AG09309 (cell line): ENCODE results near the gene SMOC1.

ENCODE experiments used
- DNase-seq: peaks from one replicate; pipeline ENCODE4 v3.0.0-alpha.2; 2010; ENCODE audit warnings: low read depth
- H3K4me3 ChIP-seq: 2 replicates; pipeline ENCODE4 v1.5.1; 2011; ENCODE audit warnings: mild to moderate bottlenecking, low read depth, low read length, moderate library complexity; ENCODE audit not compliant: control insufficient read depth
- TF ChIP-seq, protein P1 (sequence below): IDR thresholded peaks from 2 replicates; pipeline ENCODE4 v1.5.1; 2011; ENCODE audit warnings: mild to moderate bottlenecking, low read depth, low read length, inconsistent platforms; ENCODE audit not compliant: insufficient read depth, control insufficient read depth; ENCODE audit errors: missing control alignments

SMOC1 gene

DNA sequence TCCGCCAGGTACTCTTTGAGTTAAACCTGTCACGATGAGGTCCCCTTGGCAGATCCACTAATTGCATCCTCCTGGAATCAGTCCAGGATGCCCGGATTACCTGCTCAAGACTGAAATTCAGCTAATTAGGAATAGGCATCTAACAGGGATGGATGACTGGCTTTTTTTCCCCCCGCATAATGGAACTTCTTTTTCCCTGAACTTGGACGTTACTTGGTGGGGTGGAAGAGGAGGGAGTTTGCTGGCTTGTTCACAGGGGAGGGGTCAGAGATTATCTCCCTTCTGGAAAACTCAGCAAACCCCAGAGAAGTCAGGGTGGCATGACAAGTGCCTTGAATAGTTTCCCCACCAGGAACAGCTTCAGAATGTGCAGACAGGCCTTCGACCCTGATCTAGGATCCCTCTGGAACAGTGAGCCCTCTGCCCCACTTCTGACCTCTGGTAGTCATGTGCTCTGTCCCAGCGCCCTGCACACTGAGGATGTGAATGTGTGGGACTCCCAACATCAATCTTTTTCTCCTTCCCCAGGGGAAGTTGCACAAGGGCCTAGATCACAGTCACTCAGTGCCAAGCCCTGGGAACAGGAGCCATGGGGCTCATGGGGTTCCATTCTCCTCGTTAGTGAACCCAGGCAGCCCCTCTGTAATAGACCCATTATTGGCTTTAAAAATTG is 142.5 kb downstream of the SMOC1 start:
- no peak for DNase-seq
- TF ChIP-seq, protein P1, sequence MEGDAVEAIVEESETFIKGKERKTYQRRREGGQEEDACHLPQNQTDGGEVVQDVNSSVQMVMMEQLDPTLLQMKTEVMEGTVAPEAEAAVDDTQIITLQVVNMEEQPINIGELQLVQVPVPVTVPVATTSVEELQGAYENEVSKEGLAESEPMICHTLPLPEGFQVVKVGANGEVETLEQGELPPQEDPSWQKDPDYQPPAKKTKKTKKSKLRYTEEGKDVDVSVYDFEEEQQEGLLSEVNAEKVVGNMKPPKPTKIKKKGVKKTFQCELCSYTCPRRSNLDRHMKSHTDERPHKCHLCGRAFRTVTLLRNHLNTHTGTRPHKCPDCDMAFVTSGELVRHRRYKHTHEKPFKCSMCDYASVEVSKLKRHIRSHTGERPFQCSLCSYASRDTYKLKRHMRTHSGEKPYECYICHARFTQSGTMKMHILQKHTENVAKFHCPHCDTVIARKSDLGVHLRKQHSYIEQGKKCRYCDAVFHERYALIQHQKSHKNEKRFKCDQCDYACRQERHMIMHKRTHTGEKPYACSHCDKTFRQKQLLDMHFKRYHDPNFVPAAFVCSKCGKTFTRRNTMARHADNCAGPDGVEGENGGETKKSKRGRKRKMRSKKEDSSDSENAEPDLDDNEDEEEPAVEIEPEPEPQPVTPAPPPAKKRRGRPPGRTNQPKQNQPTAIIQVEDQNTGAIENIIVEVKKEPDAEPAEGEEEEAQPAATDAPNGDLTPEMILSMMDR, result no peak
- no peak overlapping the region for H3K4me3 ChIP-seq

DNA sequence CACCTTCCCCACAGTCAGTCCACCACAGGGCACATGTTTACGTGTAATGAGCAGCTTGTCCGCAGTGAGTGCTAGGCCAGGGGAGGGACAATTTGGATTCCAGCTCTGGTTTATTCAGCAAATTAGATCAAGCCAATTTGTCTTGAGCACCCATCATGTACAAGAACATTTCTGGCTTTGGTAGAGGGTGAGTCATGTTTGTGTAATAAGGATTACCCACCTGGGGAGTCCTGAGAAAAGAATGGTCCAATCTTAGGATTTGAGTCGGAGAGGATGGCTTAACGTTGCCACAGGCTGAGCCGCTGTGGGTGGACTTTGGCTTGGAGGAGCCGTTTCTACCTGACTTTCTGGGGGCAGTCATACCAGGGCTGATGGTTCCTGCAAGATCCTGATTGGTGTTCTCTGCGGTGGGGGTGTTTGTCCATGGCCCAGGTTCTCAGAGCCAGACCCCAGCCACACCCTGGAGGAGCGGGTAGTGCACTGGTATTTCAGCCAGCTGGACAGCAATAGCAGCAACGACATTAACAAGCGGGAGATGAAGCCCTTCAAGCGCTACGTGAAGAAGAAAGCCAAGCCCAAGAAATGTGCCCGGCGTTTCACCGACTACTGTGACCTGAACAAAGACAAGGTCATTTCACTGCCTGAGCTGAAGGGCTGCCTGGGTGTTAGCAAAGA is 143.7 kb downstream of the SMOC1 start:
- no peak for DNase-seq
- no peak overlapping the region for H3K4me3 ChIP-seq
- TF ChIP-seq, protein P1, result no peak

GRCh38 chr14:70023871-70024270 is 144.7 kb downstream of the SMOC1 start:
- no peak for DNase-seq
- no peak overlapping the region for H3K4me3 ChIP-seq
- TF ChIP-seq, protein P1, result no peak

- no peak overlapping the region for H3K4me3 ChIP-seq
- no peak for DNase-seq
- TF ChIP-seq, protein P1, result peak; percentile 86
Observed at GRCh38 chr14:70027785-70028428, 148.7 kb downstream of the SMOC1 start.

GRCh38 chr14:70029296-70030132 is 150.3 kb downstream of the SMOC1 start:
- H3K4me3 ChIP-seq, result no peak overlapping the region
- DNase-seq, result no peak
- TF ChIP-seq, protein P1, result no peak

DNA sequence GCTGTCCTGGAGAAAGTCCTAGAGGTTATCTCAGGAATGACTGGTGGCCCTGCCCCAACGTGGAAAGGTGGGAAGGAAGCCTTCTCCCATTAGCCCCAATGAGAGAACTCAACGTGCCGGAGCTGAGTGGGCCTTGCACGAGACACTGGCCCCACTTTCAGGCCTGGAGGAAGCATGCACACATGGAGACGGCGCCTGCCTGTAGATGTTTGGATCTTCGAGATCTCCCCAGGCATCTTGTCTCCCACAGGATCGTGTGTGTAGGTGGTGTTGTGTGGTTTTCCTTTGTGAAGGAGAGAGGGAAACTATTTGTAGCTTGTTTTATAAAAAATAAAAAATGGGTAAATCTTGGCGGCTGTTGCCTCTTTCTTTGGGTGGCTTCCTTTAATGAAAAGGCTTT is 152.8 kb downstream of the SMOC1 start:
- DNase-seq, result no peak
- H3K4me3 ChIP-seq, result no peak overlapping the region
- TF ChIP-seq, protein P1, result no peak
